Measurements from ENCODE around the gene SVIL.
A peak's percentile ranks its signal among the peaks of the same experiment; 100 is the strongest.
"Not testable (repeated sequence)": the region's sequence is repeated elsewhere in the genome, so short reads cannot be mapped to it uniquely, and the experiment has no call there.

SVIL gene

GRCh38 chr10:29516309-29516932 lies 118.3 kb downstream of the SVIL start:
- DNase-seq (ENCODE audit: low read depth in 2 of 2) = not testable (repeated sequence)

DNA sequence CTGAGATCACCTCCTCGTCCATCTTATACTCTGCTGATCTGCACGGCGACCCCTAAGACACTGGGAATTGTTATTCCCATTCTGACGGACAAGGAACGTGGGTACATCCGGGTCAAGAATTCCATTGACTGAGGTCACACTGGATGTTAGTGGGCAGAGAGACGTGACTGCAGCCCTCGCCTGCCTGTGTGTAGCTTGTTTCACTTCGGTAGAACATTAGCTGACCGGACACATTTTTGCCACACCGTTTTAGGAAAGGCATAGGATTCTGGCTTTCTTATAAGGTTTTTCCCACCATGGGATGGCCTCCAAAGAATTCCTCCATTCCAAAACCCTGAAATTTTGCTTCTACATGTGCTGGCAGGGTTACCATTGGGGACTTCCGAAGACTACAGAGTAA lies 118.9 kb downstream of the SVIL start:
- not testable (repeated sequence) for DNase-seq (ENCODE audit: low read depth in 2 of 2)

GRCh38 chr10:29515104-29515503 lies 119.7 kb downstream of the SVIL start:
- DNase-seq (ENCODE audit: low read depth in 2 of 2) = not testable (repeated sequence)

- DNase-seq (ENCODE audit: low read depth in 2 of 2) = no peak
Measured at GRCh38 chr10:29514306-29514705, 120.5 kb downstream of the SVIL start.

DNA sequence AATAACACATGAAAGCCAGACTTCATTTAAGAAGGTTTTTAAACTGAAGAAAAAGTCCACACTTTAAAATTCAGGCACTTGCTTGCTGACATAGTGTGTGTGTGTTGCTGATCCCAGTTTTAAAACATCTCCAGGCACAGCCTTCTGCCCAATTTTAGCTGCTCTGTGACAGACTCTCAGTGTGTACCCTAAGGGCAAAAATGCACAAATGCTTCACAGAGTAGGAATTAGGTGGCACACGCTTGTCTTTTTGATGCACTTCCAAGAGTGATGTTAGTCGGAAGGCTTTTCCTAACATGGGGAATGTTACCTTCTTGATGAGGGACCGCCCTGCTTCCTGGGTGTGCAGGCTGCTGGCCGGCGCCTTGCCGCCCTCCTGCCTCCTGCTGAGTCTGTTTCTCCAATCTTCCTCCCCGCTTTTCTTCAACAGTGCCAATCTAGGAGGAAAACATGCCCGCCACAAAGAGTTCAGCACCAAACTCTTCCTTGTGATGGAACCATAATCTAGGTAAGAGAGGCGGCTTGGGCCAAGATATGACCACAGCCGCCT lies 122.3 kb downstream of the SVIL start:
- DNase-seq (ENCODE audit: low read depth in 2 of 2) = no peak

GRCh38 chr10:29511806-29512205 lies 123.0 kb downstream of the SVIL start:
- not testable (repeated sequence) for DNase-seq (ENCODE audit: low read depth in 2 of 2)

GRCh38 chr10:29510483-29511157 lies 124.2 kb downstream of the SVIL start:
- not testable (repeated sequence) for DNase-seq (ENCODE audit: low read depth in 2 of 2)

- no peak for DNase-seq (ENCODE audit: low read depth in 2 of 2)
Measured at GRCh38 chr10:29508554-29509244, 126.1 kb downstream of the SVIL start.

GRCh38 chr10:29507750-29508149 lies 127.0 kb downstream of the SVIL start:
- DNase-seq (ENCODE audit: low read depth in 2 of 2) = not testable (repeated sequence)

DNA sequence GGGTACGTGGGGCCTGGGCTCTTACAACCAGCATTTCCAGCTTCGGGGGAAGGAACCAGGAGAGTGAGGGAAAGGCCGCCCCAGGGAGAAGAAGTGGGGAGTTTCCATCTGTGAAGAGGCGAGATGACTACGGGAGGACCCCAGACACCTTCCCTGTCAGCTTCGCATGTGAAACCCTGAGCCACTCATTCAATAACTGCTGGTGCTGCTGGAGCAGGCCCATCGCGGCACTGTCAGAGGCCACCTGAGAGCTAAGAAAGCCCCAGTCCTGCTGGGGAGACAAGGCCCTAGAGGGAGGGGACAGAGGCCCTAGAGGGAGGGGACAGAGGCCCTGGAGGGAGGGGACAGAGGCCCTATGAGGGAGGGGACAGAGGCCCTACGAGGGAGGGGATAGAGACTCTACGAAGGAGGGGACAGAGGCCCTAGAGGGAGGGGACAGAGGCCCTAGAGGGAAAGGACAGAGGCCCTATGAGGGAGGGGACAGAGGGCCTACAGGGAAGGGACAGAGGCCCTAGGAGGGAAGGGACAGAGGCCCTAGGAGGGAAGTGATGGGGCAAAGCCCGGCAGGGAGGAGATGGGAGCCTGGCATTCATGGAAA lies 128.3 kb downstream of the SVIL start:
- DNase-seq (ENCODE audit: low read depth in 2 of 2) = not testable (repeated sequence)

- no peak for DNase-seq (ENCODE audit: low read depth in 2 of 2)
Measured at GRCh38 chr10:29502351-29502750, 132.4 kb downstream of the SVIL start.

- no peak for DNase-seq (ENCODE audit: low read depth in 2 of 2)
Measured at GRCh38 chr10:29501692-29502091, 133.1 kb downstream of the SVIL start.

DNA sequence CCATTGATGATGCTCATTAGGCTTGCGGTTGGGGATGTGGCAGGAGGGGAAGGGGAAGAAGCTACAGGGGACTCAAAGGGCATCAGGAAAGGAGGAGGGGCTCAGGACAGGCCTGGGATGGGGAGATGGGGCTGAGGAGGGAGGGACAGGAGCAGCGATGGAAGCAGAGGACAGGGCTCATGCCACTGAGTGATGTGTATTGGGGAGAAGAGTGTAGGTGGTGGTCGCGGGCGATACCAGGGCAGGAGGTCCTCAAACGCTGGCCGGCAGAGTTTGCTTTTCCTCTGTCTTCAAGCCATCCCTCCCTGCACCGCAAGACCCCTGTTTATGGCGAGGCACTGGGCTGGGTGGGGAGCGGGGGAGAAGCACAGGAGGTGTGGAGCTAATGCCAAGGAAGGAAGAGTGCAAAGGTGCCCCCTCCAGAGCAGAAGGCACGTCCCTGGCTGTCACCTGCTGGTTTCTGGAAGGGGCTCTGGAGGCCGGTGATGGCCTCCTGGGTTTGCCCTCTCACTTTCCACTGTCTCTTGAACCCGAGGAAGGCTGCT lies 134.7 kb downstream of the SVIL start:
- no peak for DNase-seq (ENCODE audit: low read depth in 2 of 2)

- DNase-seq (ENCODE audit: low read depth in 2 of 2) = peak; percentile 17 to 63
Measured at GRCh38 chr10:29496341-29497162, 138.2 kb downstream of the SVIL start.

GRCh38 chr10:29495366-29495765 lies 139.4 kb downstream of the SVIL start:
- DNase-seq (ENCODE audit: low read depth in 2 of 2) = no peak

- no peak for DNase-seq (ENCODE audit: low read depth in 2 of 2)
Measured at GRCh38 chr10:29493697-29494096, 141.1 kb downstream of the SVIL start.

DNA sequence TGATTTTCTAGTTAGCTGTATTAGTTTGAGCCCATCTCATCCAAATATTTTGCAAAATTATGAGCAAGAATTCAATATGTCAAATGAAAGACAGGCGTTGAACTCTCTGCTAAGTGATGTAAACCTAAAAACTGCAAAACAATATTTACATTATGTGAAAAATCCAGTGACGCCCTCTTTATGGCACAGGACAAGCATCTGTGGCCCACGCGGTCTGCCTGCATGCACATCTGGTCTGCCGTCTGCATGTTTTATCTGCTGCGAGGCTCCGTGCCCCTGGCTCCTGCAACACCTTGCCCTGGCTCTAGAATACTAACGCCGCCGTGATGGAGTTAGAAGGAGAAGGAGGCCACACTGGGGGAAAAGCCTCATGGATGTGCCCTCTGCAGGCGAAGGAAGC lies 142.0 kb downstream of the SVIL start:
- no peak for DNase-seq (ENCODE audit: low read depth in 2 of 2)

- DNase-seq (ENCODE audit: low read depth in 2 of 2) = no peak
Measured at GRCh38 chr10:29491918-29492317, 142.9 kb downstream of the SVIL start.

GRCh38 chr10:29490781-29491280 lies 143.9 kb downstream of the SVIL start:
- DNase-seq (ENCODE audit: low read depth in 2 of 2) = not testable (repeated sequence)

DNA sequence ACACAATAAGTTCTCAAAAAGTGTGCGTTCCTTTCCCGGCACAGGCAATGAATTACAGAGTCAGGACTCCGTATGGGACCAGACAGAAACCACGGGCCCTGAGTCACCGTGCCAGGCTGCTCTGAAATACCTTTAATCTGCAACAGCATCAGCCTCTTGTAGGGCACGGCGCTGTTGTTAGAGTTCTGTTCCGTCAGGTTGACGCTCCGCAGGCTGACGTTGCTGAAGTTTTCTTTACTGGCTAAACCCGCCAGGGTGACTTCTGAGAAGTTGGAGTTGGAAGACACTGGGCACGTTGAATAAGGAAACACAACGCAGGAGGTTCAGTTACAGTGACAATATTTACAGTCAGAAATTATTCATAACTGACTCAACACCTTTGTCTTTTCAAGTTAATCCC lies 146.3 kb downstream of the SVIL start:
- DNase-seq (ENCODE audit: low read depth in 2 of 2) = not testable (repeated sequence)

GRCh38 chr10:29487884-29488266 lies 146.9 kb downstream of the SVIL start:
- not testable (repeated sequence) for DNase-seq (ENCODE audit: low read depth in 2 of 2)

Data from stimulated activated CD4-positive, alpha-beta T cell treated with anti-CD3 and anti-CD28 coated beads, Interleukin-12 subunit alpha, Interleukin-12 subunit beta, amount 100 ng/mL, for 24 hours (primary cell).